Stimulated activated naive CD8-positive, alpha-beta T cell treated with anti-CD3 and anti-CD28 coated beads, Interleukin-15, Interleukin-2, amounts not matched to agents 100 ng/mL and 50 ng/mL, for 24 hours (primary cell): ENCODE results near the gene PTPRC.
A peak's percentile ranks its signal among the peaks of the same experiment; 100 is the strongest.

Experiments used
- H3K27ac Mint-ChIP-seq: one replicate; pipeline ENCODE4 v1.8.0; 2021; ENCODE audit warnings: mild to moderate bottlenecking, mixed read lengths
- H3K27me3 Mint-ChIP-seq: one replicate; pipeline ENCODE4 v1.8.0; 2021; ENCODE audit warnings: mixed read lengths
- H3K36me3 Mint-ChIP-seq: one replicate; pipeline ENCODE4 v1.8.0; 2021; ENCODE audit warnings: low read depth, mixed read lengths
- H3K4me1 Mint-ChIP-seq: one replicate; pipeline ENCODE4 v1.8.0; 2021; ENCODE audit warnings: low read depth, mixed read lengths
- H3K4me3 Mint-ChIP-seq: one replicate; pipeline ENCODE4 v1.8.0; 2021; ENCODE audit warnings: mild to moderate bottlenecking, mixed read lengths
- H3K9me3 Mint-ChIP-seq: one replicate; pipeline ENCODE4 v1.8.0; 2021; ENCODE audit warnings: mixed read lengths

PTPRC gene

GRCh38 chr1:198750081-198750480 is 111.2 kb downstream of the PTPRC start:
- Mint-ChIP-seq H3K4me1 (peaks cover 3% of the 10 kb centered on the region), H3K4me3 (no peak overlapping the region), H3K27ac (no peak overlapping the region), H3K27me3 (no peaks in the 10 kb centered on the region), H3K36me3 (peaks cover 54% of the 10 kb centered on the region), H3K9me3 (no peaks in the 10 kb centered on the region)

- no peaks in the 10 kb centered on the region for H3K27me3 Mint-ChIP-seq
- H3K36me3 Mint-ChIP-seq: peaks cover 68% of the 10 kb centered on the region
- H3K27ac Mint-ChIP-seq: peak overlapping the region; percentile 7
- no peak overlapping the region for H3K4me3 Mint-ChIP-seq
- no peaks in the 10 kb centered on the region for H3K9me3 Mint-ChIP-seq
- peaks cover 3% of the 10 kb centered on the region for H3K4me1 Mint-ChIP-seq
Observed at GRCh38 chr1:198751741-198752140, 112.9 kb downstream of the PTPRC start.

- no peak overlapping the region for H3K4me3 Mint-ChIP-seq
- no peaks in the 10 kb centered on the region for H3K27me3 Mint-ChIP-seq
- no peaks in the 10 kb centered on the region for H3K4me1 Mint-ChIP-seq
- peaks cover 61% of the 10 kb centered on the region for H3K36me3 Mint-ChIP-seq
- H3K27ac Mint-ChIP-seq: peak overlapping the region; percentile 45
- H3K9me3 Mint-ChIP-seq: no peaks in the 10 kb centered on the region
Observed at GRCh38 chr1:198754670-198755069, 115.8 kb downstream of the PTPRC start.

- Mint-ChIP-seq H3K4me1 (peaks cover 8% of the 10 kb centered on the region), H3K36me3 (peaks cover 56% of the 10 kb centered on the region), H3K27ac (peak overlapping the region; percentile 23), H3K27me3 (no peaks in the 10 kb centered on the region), H3K9me3 (no peaks in the 10 kb centered on the region), H3K4me3 (no peak overlapping the region)
Observed at GRCh38 chr1:198755715-198756114, 116.9 kb downstream of the PTPRC start.

- no peaks in the 10 kb centered on the region for H3K9me3 Mint-ChIP-seq
- H3K27ac Mint-ChIP-seq: no peak overlapping the region
- H3K27me3 Mint-ChIP-seq: no peaks in the 10 kb centered on the region
- H3K4me1 Mint-ChIP-seq: peaks cover 15% of the 10 kb centered on the region
- H3K36me3 Mint-ChIP-seq: peaks cover 49% of the 10 kb centered on the region
- no peak overlapping the region for H3K4me3 Mint-ChIP-seq
Observed at GRCh38 chr1:198756470-198756869, 117.6 kb downstream of the PTPRC start.

- H3K9me3 Mint-ChIP-seq: no peaks in the 10 kb centered on the region
- H3K27me3 Mint-ChIP-seq: no peaks in the 10 kb centered on the region
- H3K4me3 Mint-ChIP-seq: no peak overlapping the region
- H3K36me3 Mint-ChIP-seq: peaks cover 5% of the 10 kb centered on the region
- H3K27ac Mint-ChIP-seq: peak overlapping the region; percentile 49
- peaks cover 54% of the 10 kb centered on the region for H3K4me1 Mint-ChIP-seq
Observed at GRCh38 chr1:198761859-198762616, 123.2 kb downstream of the PTPRC start.

- Mint-ChIP-seq H3K27ac (no peak overlapping the region), H3K4me1 (peaks cover 54% of the 10 kb centered on the region), H3K4me3 (no peak overlapping the region), H3K27me3 (no peaks in the 10 kb centered on the region), H3K9me3 (no peaks in the 10 kb centered on the region), H3K36me3 (no peaks in the 10 kb centered on the region)
Observed at GRCh38 chr1:198763298-198763714, 124.5 kb downstream of the PTPRC start.

GRCh38 chr1:198764748-198765147 is 125.9 kb downstream of the PTPRC start:
- Mint-ChIP-seq H3K4me1 (peaks cover 54% of the 10 kb centered on the region), H3K4me3 (peak overlapping the region; percentile 23), H3K27ac (no peak overlapping the region)

GRCh38 chr1:198765416-198765815 is 126.6 kb downstream of the PTPRC start:
- Mint-ChIP-seq H3K4me1 (peaks cover 49% of the 10 kb centered on the region), H3K27me3 (no peaks in the 10 kb centered on the region), H3K36me3 (no peaks in the 10 kb centered on the region), H3K4me3 (no peak overlapping the region), H3K27ac (peak overlapping the region; percentile 49), H3K9me3 (no peaks in the 10 kb centered on the region)

More at GRCh38 chr1:198764748-198765147, 125.9 kb downstream of the PTPRC start:
- H3K9me3 Mint-ChIP-seq: no peaks in the 10 kb centered on the region
- H3K36me3 Mint-ChIP-seq: no peaks in the 10 kb centered on the region
- no peaks in the 10 kb centered on the region for H3K27me3 Mint-ChIP-seq

- no peaks in the 10 kb centered on the region for H3K36me3 Mint-ChIP-seq
- H3K27ac Mint-ChIP-seq: no peak overlapping the region
- peaks cover 5% of the 10 kb centered on the region for H3K4me1 Mint-ChIP-seq
- no peaks in the 10 kb centered on the region for H3K9me3 Mint-ChIP-seq
- peaks cover 7% of the 10 kb centered on the region for H3K27me3 Mint-ChIP-seq
- H3K4me3 Mint-ChIP-seq: no peak overlapping the region
Observed at GRCh38 chr1:198771563-198772153, 132.8 kb downstream of the PTPRC start.

- Mint-ChIP-seq H3K36me3 (no peaks in the 10 kb centered on the region), H3K27ac (no peak overlapping the region), H3K4me3 (no peak overlapping the region), H3K27me3 (peaks cover 7% of the 10 kb centered on the region), H3K4me1 (peaks cover 10% of the 10 kb centered on the region), H3K9me3 (no peaks in the 10 kb centered on the region)
Observed at GRCh38 chr1:198772626-198773025, 133.8 kb downstream of the PTPRC start.

GRCh38 chr1:198773030-198773429 is 134.2 kb downstream of the PTPRC start:
- Mint-ChIP-seq H3K4me1 (peaks cover 10% of the 10 kb centered on the region), H3K27ac (peak overlapping the region; percentile 59), H3K36me3 (no peaks in the 10 kb centered on the region), H3K4me3 (no peak overlapping the region), H3K27me3 (peaks cover 7% of the 10 kb centered on the region), H3K9me3 (no peaks in the 10 kb centered on the region)

GRCh38 chr1:198773523-198773922 is 134.7 kb downstream of the PTPRC start:
- Mint-ChIP-seq H3K27me3 (peaks cover 7% of the 10 kb centered on the region), H3K4me1 (peaks cover 10% of the 10 kb centered on the region), H3K36me3 (no peaks in the 10 kb centered on the region), H3K27ac (no peak overlapping the region), H3K4me3 (no peak overlapping the region), H3K9me3 (no peaks in the 10 kb centered on the region)

GRCh38 chr1:198774421-198774820 is 135.6 kb downstream of the PTPRC start:
- Mint-ChIP-seq H3K27ac (no peak overlapping the region), H3K27me3 (peaks cover 7% of the 10 kb centered on the region), H3K36me3 (no peaks in the 10 kb centered on the region), H3K4me3 (no peak overlapping the region), H3K9me3 (no peaks in the 10 kb centered on the region), H3K4me1 (peaks cover 10% of the 10 kb centered on the region)

GRCh38 chr1:198775606-198776005 is 136.8 kb downstream of the PTPRC start:
- no peaks in the 10 kb centered on the region for H3K9me3 Mint-ChIP-seq
- H3K4me3 Mint-ChIP-seq: no peak overlapping the region
- peaks cover 7% of the 10 kb centered on the region for H3K27me3 Mint-ChIP-seq
- H3K4me1 Mint-ChIP-seq: peaks cover 10% of the 10 kb centered on the region
- no peak overlapping the region for H3K27ac Mint-ChIP-seq
- no peaks in the 10 kb centered on the region for H3K36me3 Mint-ChIP-seq
